GM18909 (cell line): ENCODE measurements around the gene RNF5.
A peak's percentile ranks its signal among the peaks of the same experiment; 100 is the strongest.
"Not testable (repeated sequence)": the region's sequence is repeated elsewhere in the genome, so short reads cannot be mapped to it uniquely, and the experiment has no call there.

Experiments used
- ATAC-seq: cut with Tn5 transposase; IDR thresholded peaks from one replicate; pipeline ENCODE4 v1.9.1; 2021; ENCODE audit warnings: mild to moderate bottlenecking; ENCODE audit not compliant: unreplicated experiment, poor library complexity

The RNF5 gene

GRCh38 chr6:32188381-32189068 is 10.3 kb downstream of the RNF5 start:
- no peak for ATAC-seq

DNA sequence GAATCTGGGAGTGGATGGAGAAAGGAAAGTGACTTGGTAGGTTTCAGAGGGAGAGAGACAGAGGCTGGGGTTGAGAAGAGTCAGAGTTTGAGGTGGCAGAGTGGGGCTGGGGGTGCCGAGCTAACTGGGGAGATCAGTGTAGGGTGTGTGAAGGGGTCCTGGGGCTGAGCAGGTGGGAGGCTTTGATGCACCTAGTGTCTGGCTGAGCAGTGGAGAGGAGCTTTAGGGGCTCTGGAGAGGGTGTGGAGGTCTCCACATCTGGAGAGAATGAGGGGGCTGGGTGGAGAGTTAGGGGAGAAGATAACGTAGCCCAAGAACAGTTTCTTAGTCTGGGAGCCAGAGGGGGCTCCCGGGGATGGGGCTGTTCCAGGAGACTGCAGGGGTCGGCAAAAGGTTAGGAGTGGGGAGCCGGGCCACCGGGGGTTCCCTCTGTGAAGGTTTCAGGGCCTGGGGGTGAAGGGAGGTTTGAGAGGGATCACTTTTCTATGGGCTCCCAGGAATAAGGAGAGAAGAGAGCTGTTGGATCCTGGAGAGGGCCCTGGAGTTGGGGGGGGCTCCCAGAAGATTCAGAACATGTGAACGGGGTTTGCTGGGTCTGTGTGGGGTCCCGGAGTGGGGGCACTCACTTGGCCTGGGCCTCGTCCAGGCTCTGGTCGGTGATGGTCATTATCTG is 11.0 kb downstream of the RNF5 start:
- ATAC-seq = no peak

GRCh38 chr6:32189742-32190053 is 11.5 kb downstream of the RNF5 start:
- ATAC-seq = no peak

GRCh38 chr6:32190054-32190851 is 12.0 kb downstream of the RNF5 start, which contains the start of gene PBX2:
TSS of gene PBX2 (minus strand) at chr6:32190202. CDS start at chr6:32189915, 287 bp downstream.
- peak; percentile 50 for ATAC-seq

GRCh38 chr6:32190911-32191677 is 12.9 kb downstream of the RNF5 start:
- ATAC-seq = no peak

- no peak for ATAC-seq
These were observed 13.7 kb downstream of the RNF5 start for GRCh38 chr6:32191696-32192607.

DNA sequence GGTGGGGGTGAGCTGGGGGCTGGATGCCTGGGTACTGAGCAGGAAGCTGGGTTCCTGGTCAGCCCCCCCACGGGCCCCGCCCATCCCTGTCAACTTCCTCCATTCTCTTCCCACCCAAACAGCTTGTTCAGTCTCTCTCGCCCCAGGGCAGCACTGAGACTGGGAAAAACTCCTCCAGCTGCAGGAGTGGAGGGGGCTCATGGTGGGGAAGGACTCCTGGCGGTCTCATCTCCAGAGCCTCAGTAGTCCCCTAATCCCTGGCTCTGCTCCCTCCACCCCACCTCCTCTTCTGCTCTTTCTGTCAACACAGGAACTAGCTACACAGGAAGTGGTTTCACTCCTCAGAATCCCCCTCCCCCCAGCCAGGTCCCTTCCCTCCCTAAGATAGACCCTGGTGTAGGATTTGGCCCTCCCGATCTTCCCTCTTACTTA is 14.4 kb downstream of the RNF5 start, which contains the start of gene GPSM3:
Gene GPSM3, minus strand, starts transcription at position 36 of the 432 bp plus-strand sequence. CDS start 130 bp downstream, outside the sequence.
- no peak for ATAC-seq

DNA sequence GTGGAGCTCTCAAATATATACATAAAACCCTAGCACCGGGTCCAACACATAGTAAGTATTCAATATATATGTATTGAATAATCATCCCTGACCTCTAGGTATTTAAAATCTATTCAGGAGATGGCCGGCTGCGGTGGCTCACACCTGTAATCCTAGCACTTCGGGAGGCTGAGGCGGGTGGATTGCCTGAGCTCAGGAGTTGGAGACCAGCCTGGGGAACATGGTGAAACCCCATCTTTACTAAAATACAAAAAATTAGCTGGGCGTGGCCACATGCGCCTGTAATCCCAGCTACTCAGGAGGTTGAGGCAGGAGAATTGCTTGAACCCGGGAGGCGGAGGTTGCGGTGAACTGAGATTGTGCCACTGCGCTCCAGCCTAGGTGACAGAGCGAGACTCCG is 14.9 kb downstream of the RNF5 start:
- not testable (repeated sequence) for ATAC-seq

DNA sequence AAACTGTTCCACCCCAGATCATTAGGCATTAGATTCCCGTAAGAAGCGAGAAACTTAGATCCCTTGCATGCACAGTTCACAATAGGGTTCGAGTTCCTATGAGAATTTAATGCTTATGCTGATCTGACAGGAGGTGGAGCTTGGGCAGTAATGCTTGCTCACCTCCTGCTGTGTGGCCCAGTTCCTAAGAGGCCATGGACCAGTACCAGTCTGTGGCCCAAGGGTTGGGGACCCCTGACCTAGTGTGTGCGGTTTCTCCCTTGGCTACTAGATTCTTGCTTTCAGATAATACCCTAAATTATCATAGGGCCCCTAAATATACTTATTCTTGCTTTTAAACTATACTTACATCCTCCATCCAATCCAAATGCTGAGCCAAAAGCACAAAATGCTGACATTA is 16.2 kb downstream of the RNF5 start:
- ATAC-seq = no peak

DNA sequence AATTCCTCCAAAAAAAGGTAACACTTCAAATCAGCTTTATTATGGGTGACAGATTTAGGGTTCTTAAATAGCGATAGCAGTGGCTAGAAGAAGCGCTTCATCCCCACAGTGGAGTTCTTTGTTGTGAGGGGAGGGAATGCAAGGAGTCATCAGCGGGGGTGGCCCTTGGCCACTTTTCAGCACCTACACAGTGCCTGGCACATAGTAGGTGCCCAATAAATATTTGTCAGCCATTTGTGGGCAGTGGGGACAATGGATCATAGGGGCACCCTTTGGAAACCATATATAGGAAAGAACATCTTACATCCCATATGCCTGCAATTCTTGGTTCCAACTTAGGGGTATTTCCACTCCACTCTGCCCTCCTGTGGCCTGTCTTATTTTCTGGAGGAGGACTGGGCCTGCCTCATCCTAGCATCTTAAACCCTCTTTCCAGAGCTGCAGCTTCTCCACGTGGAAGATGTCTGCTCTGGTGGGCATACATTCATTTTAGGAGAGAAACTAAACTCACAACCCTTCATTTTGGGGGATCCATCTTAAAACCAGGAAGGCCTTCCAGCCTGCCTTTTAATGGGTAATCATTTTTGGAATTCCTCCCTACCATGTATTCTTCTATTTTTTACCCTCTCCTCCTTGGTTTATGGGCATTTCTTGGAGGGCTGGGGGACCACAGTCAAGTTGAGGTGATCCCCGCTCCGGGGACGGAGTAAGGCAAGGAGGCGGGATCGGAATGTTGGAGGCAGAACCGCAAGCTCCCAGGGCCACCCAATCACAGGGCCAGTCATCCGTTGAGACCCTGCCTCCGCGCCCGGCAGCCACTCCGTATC is 16.8 kb downstream of the RNF5 start:
- no peak for ATAC-seq

GRCh38 chr6:32195652-32195901 is 17.4 kb downstream of the RNF5 start:
- peak; percentile 76 for ATAC-seq

GRCh38 chr6:32195902-32196681 is 17.9 kb downstream of the RNF5 start:
- peak; percentile 80 for ATAC-seq

DNA sequence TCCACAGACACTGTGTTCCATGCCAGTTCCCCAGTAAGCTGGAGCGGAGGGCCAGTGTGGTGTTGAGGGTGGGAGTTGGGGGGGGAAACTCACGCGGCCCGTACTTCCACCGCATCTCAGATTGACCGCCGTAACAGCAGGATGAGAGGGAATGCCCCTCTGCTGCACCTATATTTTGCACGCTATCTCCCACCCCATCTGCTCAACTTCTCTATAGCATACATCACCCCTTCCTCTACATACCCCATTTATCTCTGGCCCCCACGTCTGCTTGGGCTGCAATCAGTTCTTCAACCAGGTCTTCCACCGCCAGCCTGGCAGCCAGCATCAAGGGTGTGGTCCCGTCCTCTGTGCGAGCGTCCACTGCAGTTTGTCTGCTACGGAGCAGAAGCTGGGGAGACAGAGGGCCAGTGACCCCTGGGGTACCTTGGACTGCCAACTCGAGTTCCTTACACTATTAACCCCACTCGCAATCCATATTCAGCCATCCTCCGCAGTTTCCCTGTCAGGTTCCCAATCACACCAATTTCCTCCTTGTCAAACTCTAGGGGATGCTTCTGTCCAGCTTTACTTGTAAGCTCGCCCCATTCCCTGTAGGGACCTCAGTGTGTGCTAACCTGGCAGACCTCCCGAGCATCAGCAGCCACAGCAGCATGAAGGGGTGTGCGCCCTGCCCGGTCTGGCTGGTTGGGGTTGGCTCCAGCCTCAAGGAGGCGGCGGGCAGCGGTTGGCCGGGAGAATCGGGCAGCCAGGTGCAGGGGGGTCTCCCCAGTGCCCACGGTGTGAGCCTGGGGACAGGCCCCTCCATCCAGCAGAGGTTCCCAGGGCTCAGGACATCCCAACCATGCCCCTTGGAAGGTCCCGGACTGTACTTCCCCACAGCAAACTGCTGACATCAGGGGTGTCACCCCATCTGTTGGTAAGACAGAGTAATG is 18.7 kb downstream of the RNF5 start:
- no peak for ATAC-seq

DNA sequence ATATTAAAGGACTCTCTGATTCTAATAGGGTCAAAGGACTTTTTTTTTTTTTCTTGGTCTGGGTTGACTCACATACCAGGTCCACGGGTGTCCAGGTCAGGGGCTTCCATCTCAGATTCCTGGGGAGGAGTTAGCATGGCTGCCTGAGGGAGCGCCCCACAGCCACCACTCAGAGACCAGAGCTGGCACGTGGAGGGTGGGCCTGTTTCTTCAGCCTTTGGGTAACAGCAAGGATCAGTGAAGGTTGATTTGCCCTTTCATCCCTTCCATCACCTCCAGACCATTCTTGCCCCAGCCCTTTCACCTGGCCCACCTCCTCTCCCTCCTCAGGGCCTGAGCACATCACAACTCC is 20.1 kb downstream of the RNF5 start:
- no peak for ATAC-seq

DNA sequence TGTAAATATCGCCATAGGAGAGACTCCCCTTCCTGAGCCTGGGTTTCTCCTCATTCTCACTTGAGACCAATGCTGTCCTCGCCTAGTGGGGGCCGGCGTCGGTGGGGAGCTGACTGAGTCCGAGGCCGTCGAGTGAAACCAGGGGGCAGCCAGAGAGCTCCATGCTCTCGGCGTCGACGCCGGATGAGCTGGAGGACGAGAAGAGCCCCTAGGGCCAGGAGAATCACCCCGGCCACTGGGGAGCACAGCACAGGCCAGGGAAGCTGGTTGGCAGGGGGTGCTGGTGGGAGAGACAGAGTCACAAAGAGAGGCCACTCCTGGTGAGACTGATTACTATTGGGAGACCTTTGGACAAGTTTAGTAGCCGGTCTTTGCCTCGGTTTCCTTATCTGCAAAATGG is 20.7 kb downstream of the RNF5 start:
- ATAC-seq = no peak

DNA sequence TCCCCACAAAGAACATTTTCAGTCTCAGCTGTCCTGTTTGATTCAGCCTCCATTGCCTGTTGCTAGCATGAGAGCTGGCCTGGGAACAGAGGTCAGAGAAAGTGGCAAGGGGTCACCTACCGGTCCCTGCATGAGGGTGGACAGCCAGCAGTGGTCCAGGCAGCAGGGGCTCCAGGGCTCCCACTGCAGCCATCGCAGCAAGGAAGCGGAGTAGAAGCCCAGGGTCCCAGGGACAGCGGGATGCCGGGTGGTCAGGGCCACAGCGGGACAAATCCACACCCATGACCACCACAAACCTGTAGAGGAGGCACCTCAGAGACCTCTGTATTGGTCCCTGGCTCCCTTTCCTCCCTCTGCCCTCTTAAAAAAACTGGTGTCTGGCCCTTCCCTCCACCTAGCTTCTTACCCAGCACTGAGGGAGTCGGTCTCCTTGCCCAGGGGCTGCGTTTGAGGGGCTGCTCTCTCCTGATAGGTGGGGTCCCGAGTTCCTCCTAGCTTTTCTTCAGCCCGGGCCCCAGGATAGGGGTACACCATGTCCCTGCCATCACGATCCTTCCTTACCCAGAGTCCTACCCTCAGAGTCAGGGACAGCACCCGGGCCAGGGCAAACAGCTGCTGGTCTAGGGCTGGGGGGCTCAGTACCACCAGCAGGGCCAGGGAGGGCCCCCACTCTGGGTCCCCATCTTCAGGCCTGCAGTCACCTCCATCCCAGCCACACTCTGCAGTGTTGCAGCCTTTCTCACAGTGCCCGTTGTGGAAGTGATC is 22.7 kb downstream of the RNF5 start:
- ATAC-seq = no peak
